Measurements from ENCODE around the gene ASIC3.

Gene ASIC3

GRCh38 chr7:151047976-151048815 lies at the start of gene ASIC3:
ASIC3 (plus strand) TSS chr7:151048531; CDS start chr7:151048886, 355 bp downstream.
- no peak within 1 kb of the TSS for H3K27ac ChIP-seq
- TF ChIP-seq CTCF (conservative IDR thresholded peaks at IDR 0.05), result no peak
- TF ChIP-seq ZFX (IDR thresholded peaks at IDR 0.05), result no peak

- H3K27ac ChIP-seq, result no peak overlapping the region
- TF ChIP-seq CTCF (conservative IDR thresholded peaks at IDR 0.05) (no peak), ZFX (IDR thresholded peaks at IDR 0.05) (no peak)
These were observed 49.3 kb upstream of the ASIC3 start for GRCh38 chr7:150999001-150999400.

GRCh38 chr7:150999497-151000230 lies 48.7 kb upstream of the ASIC3 start:
- TF ChIP-seq ZFX (IDR thresholded peaks at IDR 0.05) (no peak), CTCF (conservative IDR thresholded peaks at IDR 0.05) (no peak)
- H3K27ac ChIP-seq, result no peak overlapping the region

GRCh38 chr7:151000897-151001495 lies 47.3 kb upstream of the ASIC3 start:
- TF ChIP-seq CTCF (conservative IDR thresholded peaks at IDR 0.05) (no peak), ZFX (IDR thresholded peaks at IDR 0.05) (no peak)

GRCh38 chr7:151001546-151001945 lies 46.8 kb upstream of the ASIC3 start:
- TF ChIP-seq ZFX (IDR thresholded peaks at IDR 0.05) (no peak), CTCF (conservative IDR thresholded peaks at IDR 0.05) (no peak)
- H3K27ac ChIP-seq, result no peak overlapping the region

More at GRCh38 chr7:151000897-151001495, 47.3 kb upstream of the ASIC3 start:
- H3K27ac ChIP-seq, result no peak overlapping the region

GRCh38 chr7:151003572-151003971 lies 44.8 kb upstream of the ASIC3 start:
- no peak for TF ChIP-seq ZFX (IDR thresholded peaks at IDR 0.05)
- TF ChIP-seq CTCF (conservative IDR thresholded peaks at IDR 0.05), result no peak
- no peak overlapping the region for H3K27ac ChIP-seq

GRCh38 chr7:151005566-151005965 lies 42.8 kb upstream of the ASIC3 start:
- TF ChIP-seq CTCF (conservative IDR thresholded peaks at IDR 0.05), result no peak
- no peak for TF ChIP-seq ZFX (IDR thresholded peaks at IDR 0.05)
- no peak overlapping the region for H3K27ac ChIP-seq
